Smooth muscle cell (in vitro differentiated cells): Measurements from ENCODE around the gene RYR1. TPM values are rescaled to one million over a fixed set of nuclear protein-coding genes. Genes with fewer than 3 reads are reported as not detected.

Experiments
- DNase-seq: peaks from one replicate; lab custom pipeline; 2025; ENCODE audit not compliant: unreplicated experiment; lab: John Stamatoyannopoulos, UW
- H2AFZ ChIP-seq: fragments of 200-600 bp; sonication (generic); 2 replicates; pipeline ENCODE4 v1.6.0; 2016; ENCODE audit warnings: antibody characterized with exemption, low read depth, mild to moderate bottlenecking
- H3F3A ChIP-seq: fragments of 200-600 bp; sonication (generic); 2 replicates; pipeline ENCODE4 v1.6.0; 2017; ENCODE audit warnings: antibody characterized with exemption, low read depth
- H3K27ac ChIP-seq: fragments of 200-600 bp; sonication (generic); 2 replicates; pipeline ENCODE4 v1.5.1; 2016; ENCODE audit warnings: low read depth, mild to moderate bottlenecking
- H3K27me3 ChIP-seq: fragments of 200-600 bp; sonication (generic); 2 replicates; pipeline ENCODE4 v1.6.1; 2016; ENCODE audit warnings: low read depth, mild to moderate bottlenecking
- H3K36me3 ChIP-seq: fragments of 200-600 bp; sonication (generic); 2 replicates; pipeline ENCODE4 v1.5.1; 2016; ENCODE audit warnings: low read depth
- H3K4me1 ChIP-seq: fragments of 200-600 bp; sonication (generic); 2 replicates; pipeline ENCODE4 v1.5.1; 2016; ENCODE audit warnings: low read depth
- H3K4me2 ChIP-seq: fragments of 200-600 bp; sonication (generic); 2 replicates; pipeline ENCODE4 v1.6.0; 2016; ENCODE audit warnings: mild to moderate bottlenecking
- H3K4me3 ChIP-seq: fragments of 200-600 bp; sonication (generic); 2 replicates; pipeline ENCODE4 v1.5.1; 2016; ENCODE audit warnings: mild to moderate bottlenecking
- H3K79me2 ChIP-seq: fragments of 200-600 bp; sonication (generic); 2 replicates; pipeline ENCODE4 v1.6.0; 2016; ENCODE audit warnings: low read depth, mild to moderate bottlenecking
- H3K9ac ChIP-seq: fragments of 200-600 bp; sonication (generic); 2 replicates; pipeline ENCODE4 v1.6.0; 2016; ENCODE audit warnings: low read depth
- H3K9me3 ChIP-seq: fragments of 200-600 bp; sonication (generic); replicated peaks from 2 replicates; pipeline ENCODE4 v1.5.1; 2016; ENCODE audit warnings: low read depth
- H4K20me1 ChIP-seq: fragments of 200-600 bp; sonication (generic); 2 replicates; pipeline ENCODE4 v1.6.0; 2016; ENCODE audit warnings: low read depth
- CTCF ChIP-seq: fragments of 200-600 bp; sonication (generic); IDR thresholded peaks from 2 replicates; pipeline ENCODE4 v1.5.1; 2017; ENCODE audit warnings: borderline replicate concordance, mild to moderate bottlenecking, antibody characterized with exemption; ENCODE audit not compliant: insufficient read depth, poor library complexity, severe bottlenecking
- WGBS: methylation state at CpG from one replicate; pipeline ENCODE4 v1.1.7; 2016; ENCODE audit warnings: low lambda C conversion rate; 5-methylcytosine and 5-hydroxymethylcytosine counted together
- polyA plus RNA-seq: library from polyadenylated mRNA; unstranded; fragments of >200 nt; fragmentation: Nextera tagmentation; extraction: Ambion mirVana; gene quantifications from 2 replicates; pipeline ENCODE4 v1.2.1, GENCODE V29; 2016
- total RNA-seq: library from RNA; depleted of rRNA; stranded (reverse); fragments of >200 nt; gene quantifications from 2 replicates; pipeline ENCODE4 v1.2.3, GENCODE V29; 2014

The RYR1 gene
- total and polyA plus RNA-seq, 2 experiments from 2014 or later: 0.31 to 0.95 TPM

- Histone ChIP-seq H3K79me2 (no peaks in the 10 kb centered on the region), H2AFZ (no peak overlapping the region), H4K20me1 (no peaks in the 10 kb centered on the region), H3K27ac (no peak overlapping the region), H3K4me3 (no peak overlapping the region), H3K27me3 (no peaks in the 10 kb centered on the region), H3K9ac (no peak overlapping the region), H3K4me2 (no peak overlapping the region), H3K36me3 (no peaks in the 10 kb centered on the region), H3F3A (no peaks in the 10 kb centered on the region), H3K4me1 (no peaks in the 10 kb centered on the region), H3K9me3 (no peaks in the 10 kb centered on the region)
- WGBS: 95% methylated on average over 23 of the region's 26 CpGs
- no peak for DNase-seq
- no peak for TF ChIP-seq CTCF
Measured at GRCh38 chr19:38519168-38519567, 85.7 kb downstream of the RYR1 start.

GRCh38 chr19:38519988-38520387 lies 86.5 kb downstream of the RYR1 start:
- H3F3A ChIP-seq: no peaks in the 10 kb centered on the region
- H3K36me3 ChIP-seq: no peaks in the 10 kb centered on the region
- WGBS: 93% methylated on average over 6 of the region's 6 CpGs
- no peak overlapping the region for H3K4me3 ChIP-seq
- H2AFZ ChIP-seq: no peak overlapping the region
- H3K79me2 ChIP-seq: no peaks in the 10 kb centered on the region
- no peak overlapping the region for H3K4me2 ChIP-seq
- H4K20me1 ChIP-seq: no peaks in the 10 kb centered on the region
- H3K27ac ChIP-seq: no peak overlapping the region
- no peaks in the 10 kb centered on the region for H3K9me3 ChIP-seq
- DNase-seq: no peak
- no peaks in the 10 kb centered on the region for H3K27me3 ChIP-seq
- no peaks in the 10 kb centered on the region for H3K4me1 ChIP-seq
- no peak overlapping the region for H3K9ac ChIP-seq
- TF ChIP-seq CTCF: no peak

- DNase-seq: no peak
- no peak overlapping the region for H2AFZ ChIP-seq
- H3K4me3 ChIP-seq: no peak overlapping the region
- H3K36me3 ChIP-seq: no peaks in the 10 kb centered on the region
- H3K4me1 ChIP-seq: no peaks in the 10 kb centered on the region
- no peak for TF ChIP-seq CTCF
- no peak overlapping the region for H3K4me2 ChIP-seq
- 92% methylated on average over 15 of the region's 15 CpGs for WGBS
- no peaks in the 10 kb centered on the region for H3K27me3 ChIP-seq
- no peaks in the 10 kb centered on the region for H3K79me2 ChIP-seq
- no peak overlapping the region for H3K27ac ChIP-seq
- H3F3A ChIP-seq: no peaks in the 10 kb centered on the region
- H3K9ac ChIP-seq: no peak overlapping the region
- no peaks in the 10 kb centered on the region for H3K9me3 ChIP-seq
- no peaks in the 10 kb centered on the region for H4K20me1 ChIP-seq
Measured at GRCh38 chr19:38522915-38523314, 89.4 kb downstream of the RYR1 start.

GRCh38 chr19:38523319-38523718 lies 89.8 kb downstream of the RYR1 start:
- no peaks in the 10 kb centered on the region for H3K79me2 ChIP-seq
- DNase-seq: no peak
- no peaks in the 10 kb centered on the region for H3K36me3 ChIP-seq
- TF ChIP-seq CTCF: no peak
- H2AFZ ChIP-seq: no peak overlapping the region
- no peaks in the 10 kb centered on the region for H3K9me3 ChIP-seq
- no peaks in the 10 kb centered on the region for H3K27me3 ChIP-seq
- H3K4me1 ChIP-seq: no peaks in the 10 kb centered on the region
- H3K9ac ChIP-seq: no peak overlapping the region
- WGBS: 93% methylated on average over 3 of the region's 3 CpGs
- H3K27ac ChIP-seq: no peak overlapping the region
- no peaks in the 10 kb centered on the region for H3F3A ChIP-seq
- no peak overlapping the region for H3K4me2 ChIP-seq
- H3K4me3 ChIP-seq: no peak overlapping the region
- no peaks in the 10 kb centered on the region for H4K20me1 ChIP-seq
